ENCODE results near the gene KCNK7.
A peak's percentile ranks its signal among the peaks of the same experiment; 100 is the strongest.

DNA sequence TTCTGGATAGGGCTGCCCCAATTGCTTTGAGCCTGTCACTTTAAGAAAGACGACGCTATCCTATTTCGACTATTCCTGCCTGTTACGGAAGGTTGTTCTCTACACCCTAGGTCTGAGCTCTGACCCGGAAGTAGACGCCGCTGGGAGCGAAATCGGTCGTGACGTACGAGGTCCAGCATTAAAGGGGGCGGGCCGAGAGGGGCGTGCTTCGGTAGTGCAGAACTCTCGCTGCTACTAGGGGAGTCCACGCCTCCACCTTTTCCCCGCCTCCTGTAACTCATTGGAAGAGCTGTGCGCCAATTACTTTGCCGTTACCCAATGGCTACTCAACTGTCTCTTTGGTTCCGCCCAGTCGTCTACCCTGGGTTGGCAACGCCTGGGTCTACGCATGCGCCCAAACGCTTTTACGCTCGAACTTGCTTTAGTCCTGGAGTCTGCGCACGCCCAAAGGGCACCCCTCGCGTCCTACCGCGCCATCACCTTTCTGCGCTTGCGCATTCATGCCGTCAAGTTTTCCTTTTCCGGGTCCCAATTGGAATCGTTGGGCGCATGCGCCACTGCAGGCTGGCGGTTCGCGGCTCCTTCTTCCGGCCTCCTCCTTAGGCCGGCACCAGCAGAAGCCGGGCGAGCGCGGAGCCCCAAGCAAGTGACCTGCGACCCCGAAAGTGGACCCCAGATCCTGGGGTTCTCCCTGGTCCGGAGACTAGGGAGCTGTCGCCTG, 19.8 kb upstream of the KCNK7 start, which contains the start of gene PCNX3:
- TF ChIP-seq, protein P1, sequence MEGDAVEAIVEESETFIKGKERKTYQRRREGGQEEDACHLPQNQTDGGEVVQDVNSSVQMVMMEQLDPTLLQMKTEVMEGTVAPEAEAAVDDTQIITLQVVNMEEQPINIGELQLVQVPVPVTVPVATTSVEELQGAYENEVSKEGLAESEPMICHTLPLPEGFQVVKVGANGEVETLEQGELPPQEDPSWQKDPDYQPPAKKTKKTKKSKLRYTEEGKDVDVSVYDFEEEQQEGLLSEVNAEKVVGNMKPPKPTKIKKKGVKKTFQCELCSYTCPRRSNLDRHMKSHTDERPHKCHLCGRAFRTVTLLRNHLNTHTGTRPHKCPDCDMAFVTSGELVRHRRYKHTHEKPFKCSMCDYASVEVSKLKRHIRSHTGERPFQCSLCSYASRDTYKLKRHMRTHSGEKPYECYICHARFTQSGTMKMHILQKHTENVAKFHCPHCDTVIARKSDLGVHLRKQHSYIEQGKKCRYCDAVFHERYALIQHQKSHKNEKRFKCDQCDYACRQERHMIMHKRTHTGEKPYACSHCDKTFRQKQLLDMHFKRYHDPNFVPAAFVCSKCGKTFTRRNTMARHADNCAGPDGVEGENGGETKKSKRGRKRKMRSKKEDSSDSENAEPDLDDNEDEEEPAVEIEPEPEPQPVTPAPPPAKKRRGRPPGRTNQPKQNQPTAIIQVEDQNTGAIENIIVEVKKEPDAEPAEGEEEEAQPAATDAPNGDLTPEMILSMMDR (IDR thresholded peaks at IDR 0.05): peak in 1 of 4 experiments; percentile 58
- TF ChIP-seq POLR2A (IDR thresholded peaks at IDR 0.05): peak; percentile 48 to 62

Measured in uterus (tissue), 2 donors.